ENCODE measurements around the gene HUNK.
"Not testable (repeated sequence)": the region's sequence is repeated elsewhere in the genome, so short reads cannot be mapped to it uniquely, and the experiment has no call there.

Gene HUNK

GRCh38 chr21:32021319-32021994 is 148.6 kb downstream of the HUNK start:
- ATAC-seq (no peak), DNase-seq (no peak)
- Mint-ChIP-seq H3K4me1 (no peaks in the 10 kb centered on the region), H3K36me3 (ENCODE audit: low read depth) (no peaks in the 10 kb centered on the region), H3K4me3 (no peak overlapping the region), H3K27me3 (no peaks in the 10 kb centered on the region), H3K27ac (no peak overlapping the region), H3K9me3 (no peaks in the 10 kb centered on the region)

GRCh38 chr21:32022146-32022545 is 149.3 kb downstream of the HUNK start:
- H3K4me1 Mint-ChIP-seq: no peaks in the 10 kb centered on the region
- no peaks in the 10 kb centered on the region for H3K27me3 Mint-ChIP-seq
- no peaks in the 10 kb centered on the region for H3K9me3 Mint-ChIP-seq
- H3K27ac Mint-ChIP-seq: no peak overlapping the region
- DNase-seq: no peak
- no peaks in the 10 kb centered on the region for H3K36me3 Mint-ChIP-seq (ENCODE audit: low read depth)
- ATAC-seq: no peak
- no peak overlapping the region for H3K4me3 Mint-ChIP-seq

- Mint-ChIP-seq H3K27ac (no peak overlapping the region), H3K27me3 (no peaks in the 10 kb centered on the region), H3K36me3 (ENCODE audit: low read depth) (no peaks in the 10 kb centered on the region), H3K9me3 (no peaks in the 10 kb centered on the region), H3K4me3 (no peak overlapping the region), H3K4me1 (no peaks in the 10 kb centered on the region)
- no peak for ATAC-seq
- DNase-seq: no peak
Observed at GRCh38 chr21:32030146-32030652, 157.4 kb downstream of the HUNK start.

- DNase-seq (no peak), ATAC-seq (no peak)
- Mint-ChIP-seq H3K36me3 (ENCODE audit: low read depth) (no peaks in the 10 kb centered on the region), H3K4me1 (no peaks in the 10 kb centered on the region), H3K27me3 (no peaks in the 10 kb centered on the region), H3K9me3 (no peaks in the 10 kb centered on the region), H3K4me3 (no peak overlapping the region), H3K27ac (no peak overlapping the region)
Observed at GRCh38 chr21:32034850-32035249, 162.0 kb downstream of the HUNK start.

GRCh38 chr21:32035617-32036016 is 162.8 kb downstream of the HUNK start:
- Mint-ChIP-seq H3K4me3 (no peak overlapping the region), H3K36me3 (ENCODE audit: low read depth) (no peaks in the 10 kb centered on the region), H3K9me3 (peaks cover under 1% of the 10 kb centered on the region), H3K27me3 (no peaks in the 10 kb centered on the region), H3K4me1 (no peaks in the 10 kb centered on the region), H3K27ac (no peak overlapping the region)
- DNase-seq (no peak), ATAC-seq (no peak)

GRCh38 chr21:32036756-32037155 is 163.9 kb downstream of the HUNK start:
- peaks cover 4% of the 10 kb centered on the region for H3K27me3 Mint-ChIP-seq
- H3K36me3 Mint-ChIP-seq (ENCODE audit: low read depth): no peaks in the 10 kb centered on the region

GRCh38 chr21:32038751-32039150 is 165.9 kb downstream of the HUNK start:
- not testable (repeated sequence) for ATAC-seq; H3K4me1 Mint-ChIP-seq; H3K27me3 Mint-ChIP-seq; DNase-seq; H3K36me3 Mint-ChIP-seq (ENCODE audit: low read depth); H3K27ac Mint-ChIP-seq; H3K4me3 Mint-ChIP-seq
- H3K9me3 Mint-ChIP-seq: peaks cover 17% of the 10 kb centered on the region

More at GRCh38 chr21:32036756-32037155, 163.9 kb downstream of the HUNK start:
- DNase-seq (no peak), ATAC-seq (no peak)
- no peaks in the 10 kb centered on the region for H3K4me1 Mint-ChIP-seq
- H3K4me3 Mint-ChIP-seq: no peak overlapping the region
- peaks cover 7% of the 10 kb centered on the region for H3K9me3 Mint-ChIP-seq
- H3K27ac Mint-ChIP-seq: no peak overlapping the region

- H3K4me3 Mint-ChIP-seq: no peak overlapping the region
- DNase-seq (no peak), ATAC-seq (no peak)
- H3K9me3 Mint-ChIP-seq: peaks cover 17% of the 10 kb centered on the region
- H3K36me3 Mint-ChIP-seq (ENCODE audit: low read depth): no peaks in the 10 kb centered on the region
- no peaks in the 10 kb centered on the region for H3K4me1 Mint-ChIP-seq
- no peak overlapping the region for H3K27ac Mint-ChIP-seq
- peaks cover 4% of the 10 kb centered on the region for H3K27me3 Mint-ChIP-seq
Observed at GRCh38 chr21:32043458-32043857, 170.6 kb downstream of the HUNK start.

GRCh38 chr21:32044205-32045180 is 171.7 kb downstream of the HUNK start:
- H3K27ac Mint-ChIP-seq: no peak overlapping the region
- H3K27me3 Mint-ChIP-seq: peaks cover 4% of the 10 kb centered on the region
- ATAC-seq (no peak), DNase-seq (no peak)
- no peaks in the 10 kb centered on the region for H3K4me1 Mint-ChIP-seq
- peaks cover 17% of the 10 kb centered on the region for H3K9me3 Mint-ChIP-seq
- H3K4me3 Mint-ChIP-seq: no peak overlapping the region
- H3K36me3 Mint-ChIP-seq (ENCODE audit: low read depth): no peaks in the 10 kb centered on the region

GRCh38 chr21:32046191-32046590 is 173.4 kb downstream of the HUNK start:
- ATAC-seq (no peak), DNase-seq (no peak)
- no peaks in the 10 kb centered on the region for H3K4me1 Mint-ChIP-seq
- no peak overlapping the region for H3K27ac Mint-ChIP-seq
- peaks cover 2% of the 10 kb centered on the region for H3K27me3 Mint-ChIP-seq
- H3K36me3 Mint-ChIP-seq (ENCODE audit: low read depth): no peaks in the 10 kb centered on the region
- peaks cover 11% of the 10 kb centered on the region for H3K9me3 Mint-ChIP-seq
- H3K4me3 Mint-ChIP-seq: no peak overlapping the region

GRCh38 chr21:32048353-32048752 is 175.5 kb downstream of the HUNK start:
- Mint-ChIP-seq H3K9me3 (peaks cover 19% of the 10 kb centered on the region), H3K36me3 (ENCODE audit: low read depth) (no peaks in the 10 kb centered on the region), H3K4me3 (no peak overlapping the region), H3K4me1 (no peaks in the 10 kb centered on the region), H3K27me3 (peaks cover 2% of the 10 kb centered on the region), H3K27ac (no peak overlapping the region)
- no peak for ATAC-seq
- no peak for DNase-seq
